Aorta (tissue), 5 donors: Measurements from ENCODE around the gene NEURL3. TPM values are rescaled to one million over a fixed set of nuclear protein-coding genes. Genes with fewer than 3 reads are reported as not detected.
A peak's percentile ranks its signal among the peaks of the same experiment; 100 is the strongest.

Source experiments
- ATAC-seq: fragments of 200-7000 bp; cut with Tn5 transposase; one replicate; pipeline ENCODE4 v1.9.1; 2022; ENCODE audit warnings: moderate library complexity; ENCODE audit not compliant: low FRiP score
- DNase-seq, 2 donors: peaks; one replicate each; pipeline ENCODE4 v3.0.0-alpha.2; 2020
- H3K27ac ChIP-seq, 2 donors: one replicate each; pipeline ENCODE4 v1.5.1; 2013; ENCODE audit warnings: low read length in 2 of 2, mild to moderate bottlenecking in 2 of 2, moderate library complexity in 2 of 2, control low read depth in 1 of 2, inconsistent platforms in 1 of 2, low read depth in 1 of 2
- H3K27me3 ChIP-seq, 2 donors: one replicate each; pipeline ENCODE4 v1.6.1; 2013; ENCODE audit warnings: control low read depth in 1 of 2, low read length in 1 of 2, mild to moderate bottlenecking in 1 of 2, moderate library complexity in 1 of 2; ENCODE audit not compliant: insufficient read depth in 2 of 2, control insufficient read depth in 1 of 2
- H3K36me3 ChIP-seq, 2 donors: one replicate each; pipeline ENCODE4 v1.6.1; 2013; ENCODE audit warnings: control low read depth in 1 of 2, low read length in 1 of 2, mild to moderate bottlenecking in 1 of 2; ENCODE audit not compliant: insufficient read depth in 2 of 2, control insufficient read depth in 1 of 2
- H3K4me1 ChIP-seq, 2 donors: one replicate each; pipeline ENCODE4 v1.6.1; 2013; ENCODE audit warnings: low read length in 2 of 2, control low read depth in 1 of 2, mild to moderate bottlenecking in 1 of 2, moderate library complexity in 1 of 2; ENCODE audit not compliant: insufficient read depth in 2 of 2, control insufficient read depth in 1 of 2
- H3K4me3 ChIP-seq, 2 donors: one replicate each; pipeline ENCODE4 v1.5.1; 2013; ENCODE audit warnings: low read length in 2 of 2, control low read depth in 1 of 2, mild to moderate bottlenecking in 1 of 2
- H3K9me3 ChIP-seq: one replicate; pipeline ENCODE4 v1.6.1; 2013; ENCODE audit warnings: mild to moderate bottlenecking, low read length; ENCODE audit not compliant: control insufficient read depth
- WGBS, 2 donors: extraction: QIAGEN DNeasy Blood & Tissue Kit; methylation state at CpG; one replicate each; pipeline ENCODE4 v1.1.7; 2013; 5-methylcytosine and 5-hydroxymethylcytosine counted together
- intact Hi-C, 2 donors: fragments of 100-400 bp; cut with DNase I; formaldehyde crosslinking; loops; one replicate each; pipeline versions ENCODE4 v1.14.2 to v1.15.0; 2022
- polyA plus RNA-seq, 2 donors: library from polyadenylated mRNA; stranded (reverse); fragments of 200-250 nt; gene quantifications; one replicate each; pipeline ENCODE4 v1.2.3, GENCODE V29; 2013
- total RNA-seq, 2 donors: library from RNA; stranded (reverse); fragmentation: NEBNext Ultra II Directional; extraction: Animal tissue kit (Norgen Biotek cat#: 25700); gene quantifications; one replicate each; pipeline ENCODE4 v1.2.1, GENCODE V29; 2021
- donor health status: healthy with polysubstance abuse.
- donor health status: Bipolar disorder and iron deficiency.
- donor health status: DM: no; HTN: no; CAD: no.
- donor health status: DM: no; HTN: no; CAD: no.
- donor health status: DM: yes; HTN: yes; CAD: no.

Gene NEURL3
- total and polyA plus RNA-seq, 4 donors = 0.33 to 0.75 TPM; not detected in 2

DNA sequence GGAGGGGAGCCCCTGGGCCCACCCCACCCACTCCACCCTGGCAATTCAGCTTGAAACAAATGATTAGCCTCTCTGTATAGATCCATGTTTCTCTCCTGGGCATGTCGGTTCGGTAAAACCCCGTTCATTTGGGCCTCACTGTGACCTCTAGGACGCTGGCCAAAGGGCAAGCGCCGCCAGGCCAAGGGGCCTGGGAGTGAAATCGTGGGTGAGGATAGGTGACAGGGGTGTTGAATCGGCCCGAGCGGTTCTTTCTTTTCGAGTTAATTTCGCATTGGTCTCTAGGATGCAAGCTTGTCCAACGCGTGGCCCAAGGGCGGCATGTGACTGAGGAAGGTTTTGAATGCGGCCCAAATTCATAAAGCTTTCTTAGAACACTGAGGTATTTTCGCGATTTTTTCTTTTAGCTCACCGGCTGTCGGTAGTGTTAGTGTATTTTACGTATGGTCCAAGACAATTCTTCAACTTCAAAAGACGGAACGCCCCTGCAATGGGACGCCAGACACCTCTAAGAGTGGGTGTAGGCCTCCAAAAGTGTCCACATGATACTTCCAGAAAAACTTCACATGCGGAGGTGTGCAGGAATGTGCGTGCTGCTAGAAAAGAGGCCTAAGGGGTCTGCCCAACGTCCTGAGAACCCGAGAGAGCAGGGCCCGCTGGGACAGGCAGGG lies 21.6 kb upstream of the NEURL3 start:
- ATAC-seq = no peak
- peak; percentile 47 to 76 for DNase-seq
- no peaks in the 10 kb centered on the region for H3K9me3 ChIP-seq
- no peaks in the 10 kb centered on the region for H3K4me1 ChIP-seq
- H3K27me3 ChIP-seq = no peaks in the 10 kb centered on the region
- peak overlapping the region; percentile 64 to 87 for H3K27ac ChIP-seq
- H3K36me3 ChIP-seq = no peaks in the 10 kb centered on the region
- peak overlapping the region; percentile 36 to 37 for H3K4me3 ChIP-seq
- 86 to 87% methylated on average over 29 of the region's 29 CpGs for WGBS, 2 donors
- intact Hi-C loops = no loop called here

DNA sequence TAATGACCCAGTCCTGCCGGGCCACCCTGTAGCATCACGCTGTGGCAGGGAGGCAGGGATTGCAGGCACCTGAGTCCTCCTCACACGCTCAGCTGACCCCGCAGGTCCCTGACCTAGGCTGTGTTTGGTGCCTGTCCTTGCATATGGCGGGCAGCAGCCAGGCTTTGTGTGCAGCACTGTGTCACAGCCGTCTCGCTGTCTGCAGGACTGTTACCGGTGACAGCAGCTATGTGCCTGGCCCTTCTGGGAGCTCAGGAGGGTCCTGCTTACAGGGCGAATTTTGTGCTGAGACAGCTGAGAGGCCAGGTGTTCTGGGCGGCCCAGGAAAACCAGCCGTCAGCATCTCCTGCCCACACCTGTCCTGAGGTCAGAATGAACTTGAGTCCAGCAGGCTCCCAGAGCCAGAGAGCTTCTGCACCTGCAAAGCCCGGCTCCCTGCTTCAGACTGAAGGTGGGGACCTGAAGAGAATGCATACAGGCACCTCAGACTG lies 21.0 kb upstream of the NEURL3 start:
- ATAC-seq (no peak), DNase-seq (peak in 1 of 2 donors; percentile 62)
- H3K27me3 ChIP-seq = no peaks in the 10 kb centered on the region
- no peak overlapping the region for H3K4me3 ChIP-seq
- no peaks in the 10 kb centered on the region for H3K4me1 ChIP-seq
- no peaks in the 10 kb centered on the region for H3K9me3 ChIP-seq
- H3K36me3 ChIP-seq = no peaks in the 10 kb centered on the region
- intact Hi-C loops = no loop called here
- WGBS, 2 donors = 96 to 97% methylated on average over 12 of the region's 12 CpGs
- no peak overlapping the region for H3K27ac ChIP-seq

DNA sequence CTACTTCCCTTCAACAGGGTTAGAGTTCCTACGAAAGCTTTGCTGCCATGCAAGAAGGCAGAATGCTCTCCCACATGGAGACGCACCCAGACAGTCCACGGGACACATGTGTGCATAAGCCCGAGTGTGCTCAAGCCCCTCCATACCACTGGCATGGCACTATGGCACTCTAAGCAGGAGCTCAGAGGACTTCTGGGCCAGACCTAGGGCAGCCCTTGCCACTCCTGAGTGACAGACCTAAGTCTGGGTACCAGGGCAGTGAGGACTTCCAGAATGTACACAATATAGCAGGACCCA lies 20.0 kb upstream of the NEURL3 start:
- DNase-seq (no peak), ATAC-seq (no peak)
- H3K36me3 ChIP-seq = no peaks in the 10 kb centered on the region
- no peaks in the 10 kb centered on the region for H3K9me3 ChIP-seq
- no peak overlapping the region for H3K4me3 ChIP-seq
- 85 to 86% methylated on average over 4 of the region's 4 CpGs for WGBS, 2 donors
- H3K4me1 ChIP-seq = no peaks in the 10 kb centered on the region
- no peaks in the 10 kb centered on the region for H3K27me3 ChIP-seq
- H3K27ac ChIP-seq = no peak overlapping the region
- intact Hi-C loops = no loop called here

DNA sequence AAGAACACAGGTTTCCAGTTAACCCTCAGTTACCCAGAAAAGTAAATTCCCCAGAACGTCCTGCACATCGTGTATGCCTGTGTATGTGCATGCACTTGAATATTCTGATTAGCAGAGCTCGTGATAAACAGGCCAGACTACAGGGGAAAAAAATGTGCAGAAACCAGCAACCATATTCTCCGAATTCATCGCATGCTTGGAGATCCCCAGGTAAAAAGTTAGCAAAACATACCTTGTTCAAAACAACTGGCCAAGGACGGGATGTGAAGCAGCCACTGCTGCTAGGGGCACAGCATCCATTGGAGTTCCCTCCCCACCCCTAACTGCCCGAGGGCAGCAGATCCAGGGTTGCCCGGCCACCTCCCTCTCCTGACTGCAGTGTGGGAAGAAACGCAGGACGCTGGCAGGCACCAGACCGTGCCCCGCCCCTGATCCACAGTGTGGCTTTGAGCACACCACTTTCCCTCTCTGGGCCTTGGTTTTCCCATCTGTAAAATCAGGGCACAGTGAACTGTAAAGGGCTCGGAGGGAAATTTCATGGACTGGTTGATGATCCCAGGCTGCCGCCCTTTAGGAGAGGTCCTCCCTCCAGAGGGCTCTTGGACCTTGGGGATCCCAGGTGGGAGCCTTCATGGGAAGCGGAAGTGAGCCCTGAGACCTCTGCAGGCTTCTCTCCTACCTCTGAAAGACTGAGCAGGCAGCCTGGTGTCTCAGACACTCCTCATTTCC lies 19.5 kb upstream of the NEURL3 start:
- 87 to 88% methylated on average over 15 of the region's 15 CpGs for WGBS, 2 donors
- Histone ChIP-seq H3K9me3 (no peaks in the 10 kb centered on the region), H3K36me3 (no peaks in the 10 kb centered on the region), H3K27ac (no peak overlapping the region), H3K4me3 (no peak overlapping the region), H3K4me1 (no peaks in the 10 kb centered on the region), H3K27me3 (no peaks in the 10 kb centered on the region)
- DNase-seq (peak in 1 of 2 donors; percentile 72), ATAC-seq (no peak)
- intact Hi-C loops = no loop called here

DNA sequence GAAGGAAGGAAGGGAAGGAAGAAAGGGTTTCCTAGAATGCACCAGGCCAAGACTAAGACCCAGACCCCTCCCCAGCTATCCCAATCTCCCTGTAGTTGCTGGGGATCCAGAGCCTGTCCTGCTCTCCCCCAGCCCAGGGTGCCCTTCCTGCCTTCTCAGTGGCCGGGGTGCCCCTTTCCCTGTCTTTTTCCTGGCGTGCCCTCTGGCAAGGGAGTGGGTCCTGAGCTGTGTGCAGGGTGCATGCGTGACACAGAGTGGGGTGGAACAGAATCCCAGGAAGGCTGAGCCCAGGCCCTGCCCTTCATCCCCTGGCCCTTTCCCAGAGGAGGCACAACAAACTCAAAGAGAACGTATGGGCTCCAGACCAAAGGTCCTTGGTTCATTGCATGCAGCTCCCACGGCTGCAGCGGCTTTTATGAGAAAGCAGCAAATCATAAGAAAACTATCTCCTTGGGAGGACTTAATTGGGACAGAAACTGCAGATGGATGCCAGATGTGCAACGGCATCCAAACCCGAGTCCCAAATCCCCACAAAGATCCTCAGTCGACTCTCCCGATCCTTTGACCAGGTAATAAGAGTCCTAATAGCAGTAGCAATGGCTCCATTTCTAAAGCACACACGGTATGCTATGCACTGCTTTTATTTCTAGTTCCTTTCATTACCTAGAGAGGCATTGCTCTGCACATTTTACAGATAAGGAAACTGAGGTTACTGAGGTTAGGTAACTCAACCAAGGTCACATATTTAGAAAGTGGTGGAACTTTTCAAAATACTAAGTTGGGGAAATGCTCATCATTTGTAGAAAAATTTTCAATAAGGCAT lies 18.7 kb upstream of the NEURL3 start:
- DNase-seq (peak in 1 of 2 donors; percentile 41), ATAC-seq (no peak)
- 74% methylated on average over 11 of the region's 11 CpGs for WGBS, 2 donors
- H3K27me3 ChIP-seq = no peaks in the 10 kb centered on the region
- H3K36me3 ChIP-seq = no peaks in the 10 kb centered on the region
- no peak overlapping the region for H3K27ac ChIP-seq
- no peaks in the 10 kb centered on the region for H3K4me1 ChIP-seq
- intact Hi-C loops = no loop called here
- no peaks in the 10 kb centered on the region for H3K9me3 ChIP-seq
- no peak overlapping the region for H3K4me3 ChIP-seq

DNA sequence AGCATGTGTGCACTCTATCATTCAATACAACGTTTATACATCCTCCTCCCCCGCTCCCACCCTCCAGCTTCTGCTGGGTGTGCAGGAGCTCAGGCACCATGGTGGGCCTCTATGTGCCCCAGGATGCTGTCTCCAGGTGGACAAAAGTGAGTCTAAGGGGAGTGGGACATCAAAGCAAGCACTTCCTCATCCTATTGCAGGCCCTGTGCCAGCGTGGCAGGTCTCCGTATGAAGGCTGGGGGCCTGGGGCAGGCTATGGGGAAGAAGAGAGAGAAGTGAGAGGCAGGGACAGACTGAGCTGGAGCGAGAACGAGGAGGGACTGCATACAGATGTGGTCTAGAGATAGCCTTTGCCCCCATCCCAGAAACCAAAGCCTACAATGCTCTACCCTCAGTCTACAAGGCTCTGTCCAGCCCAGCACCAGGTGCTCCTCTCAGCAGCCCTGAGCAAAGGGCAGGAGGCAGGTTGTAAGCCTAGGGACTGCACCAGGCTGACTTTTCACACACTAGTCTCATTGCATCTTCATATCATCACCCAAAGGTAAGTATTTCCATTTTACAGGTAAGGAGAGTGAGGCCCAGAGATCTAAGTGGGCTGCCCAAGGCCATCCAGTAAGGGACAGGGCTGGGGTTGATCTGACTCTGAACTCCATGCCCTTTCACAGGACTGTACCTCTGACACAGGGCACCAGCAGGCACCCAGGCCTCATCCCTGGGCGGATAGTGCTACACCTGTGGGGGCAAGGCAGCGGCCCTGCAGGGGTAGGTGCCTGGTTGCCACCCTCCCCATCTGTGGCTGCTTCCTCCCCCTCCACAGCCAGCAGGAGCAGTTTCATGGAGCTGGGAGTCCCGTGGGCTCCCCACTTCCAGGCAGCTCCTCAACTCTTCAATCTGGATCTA lies 17.4 kb upstream of the NEURL3 start:
- ATAC-seq (no peak), DNase-seq (peak; percentile 11 to 51)

DNA sequence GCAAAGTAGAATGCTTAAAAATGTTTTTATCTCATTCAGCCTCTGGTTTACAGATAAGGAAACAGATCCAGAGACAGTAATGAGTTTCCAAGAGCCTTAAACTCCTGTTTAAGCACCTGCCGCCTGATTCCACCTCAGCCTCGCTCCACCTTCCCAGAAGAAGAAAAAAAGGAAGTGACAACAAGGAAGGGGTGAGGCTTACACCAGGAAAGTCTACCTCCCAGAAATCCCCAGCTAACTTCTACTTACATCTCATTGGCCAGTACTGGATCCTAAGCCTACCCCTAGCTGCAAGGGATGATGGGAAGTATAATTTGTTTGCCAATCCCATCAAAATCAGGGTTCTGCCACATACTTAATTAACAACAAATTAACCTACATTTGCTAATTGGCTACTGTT lies 16.1 kb upstream of the NEURL3 start:
- intact Hi-C loops = no loop called here
- WGBS, 2 donors = 95 to 98% methylated on average over 2 of the region's 2 CpGs
- DNase-seq = peak in 1 of 2 donors; percentile 6

More for the DNA sequence above, 17.4 kb upstream of the NEURL3 start:
- H3K36me3 ChIP-seq = no peaks in the 10 kb centered on the region
- intact Hi-C loops = no loop called here
- no peaks in the 10 kb centered on the region for H3K9me3 ChIP-seq
- H3K27me3 ChIP-seq = no peaks in the 10 kb centered on the region
- WGBS, 2 donors = 86 to 87% methylated on average over 9 of the region's 9 CpGs
- no peaks in the 10 kb centered on the region for H3K4me1 ChIP-seq
- H3K4me3 ChIP-seq = no peak overlapping the region
- H3K27ac ChIP-seq = no peak overlapping the region

DNA sequence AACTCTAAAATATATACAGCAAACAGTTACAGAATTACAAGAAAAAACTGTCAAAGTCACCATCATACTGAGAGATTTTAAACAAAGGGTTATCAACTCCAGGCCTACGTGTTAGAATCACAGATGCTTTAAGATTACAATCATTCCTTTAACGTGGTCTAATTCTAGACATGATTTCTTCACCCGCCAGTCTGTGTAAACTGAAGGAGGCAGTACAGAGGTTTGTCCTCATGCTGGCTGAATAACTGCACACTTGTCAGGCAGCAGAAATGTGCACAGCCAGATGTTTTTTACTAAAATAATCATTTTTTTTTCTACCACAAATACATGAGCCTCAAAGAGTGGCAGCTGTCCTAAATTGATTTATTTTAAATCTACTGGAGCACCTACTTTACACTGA lies 15.5 kb upstream of the NEURL3 start:
- 24 to 26% methylated on average over 3 of the region's 3 CpGs for WGBS, 2 donors

More for the DNA sequence above, 16.1 kb upstream of the NEURL3 start:
- no peak for ATAC-seq
- H3K27me3 ChIP-seq = no peaks in the 10 kb centered on the region
- H3K36me3 ChIP-seq = no peaks in the 10 kb centered on the region
- H3K9me3 ChIP-seq = no peaks in the 10 kb centered on the region
- no peak overlapping the region for H3K4me3 ChIP-seq
- no peaks in the 10 kb centered on the region for H3K4me1 ChIP-seq
- no peak overlapping the region for H3K27ac ChIP-seq

More for the DNA sequence above, 15.5 kb upstream of the NEURL3 start:
- no peak for DNase-seq
- Histone ChIP-seq H3K9me3 (no peaks in the 10 kb centered on the region), H3K27me3 (no peaks in the 10 kb centered on the region), H3K4me3 (no peak overlapping the region), H3K36me3 (no peaks in the 10 kb centered on the region), H3K4me1 (no peaks in the 10 kb centered on the region), H3K27ac (no peak overlapping the region)
- ATAC-seq = no peak
- intact Hi-C loops = no loop called here
